Stimulated activated naive CD8-positive, alpha-beta T cell treated with anti-CD3 and anti-CD28 coated beads, Interleukin-15, amount 100 ng/mL, for 72 hours (primary cell): ENCODE measurements around the gene MYL12B.
A peak's percentile ranks its signal among the peaks of the same experiment; 100 is the strongest.

Source experiments
- ATAC-seq: fragments of 150-1000 bp; cut with Tn5 transposase; 2 replicates; pipeline ENCODE4 v1.10.0; 2021; ENCODE audit warnings: mild to moderate bottlenecking, moderate library complexity
- DNase-seq, 2 donors: peaks; one replicate each; pipeline ENCODE4 v3.0.0; 2021 to 2022
- H3K27ac Mint-ChIP-seq, 2 donors: one replicate each; pipeline ENCODE4 v1.8.0; 2022; ENCODE audit warnings: mild to moderate bottlenecking in 2 of 2, mixed read lengths in 2 of 2, moderate library complexity in 2 of 2
- H3K27me3 Mint-ChIP-seq: one replicate; pipeline ENCODE4 v1.8.0; 2022; ENCODE audit warnings: mixed read lengths
- H3K4me1 Mint-ChIP-seq: one replicate; pipeline ENCODE4 v1.8.0; 2022; ENCODE audit warnings: mild to moderate bottlenecking, mixed read lengths
- H3K4me3 Mint-ChIP-seq, 2 donors: one replicate each; pipeline ENCODE4 v1.8.0; 2022; ENCODE audit warnings: mild to moderate bottlenecking in 2 of 2, mixed read lengths in 2 of 2, moderate library complexity in 1 of 2
- H3K9me3 Mint-ChIP-seq, 2 donors: one replicate each; pipeline ENCODE4 v1.8.0; 2022; ENCODE audit warnings: mixed read lengths in 2 of 2

The MYL12B gene

DNA sequence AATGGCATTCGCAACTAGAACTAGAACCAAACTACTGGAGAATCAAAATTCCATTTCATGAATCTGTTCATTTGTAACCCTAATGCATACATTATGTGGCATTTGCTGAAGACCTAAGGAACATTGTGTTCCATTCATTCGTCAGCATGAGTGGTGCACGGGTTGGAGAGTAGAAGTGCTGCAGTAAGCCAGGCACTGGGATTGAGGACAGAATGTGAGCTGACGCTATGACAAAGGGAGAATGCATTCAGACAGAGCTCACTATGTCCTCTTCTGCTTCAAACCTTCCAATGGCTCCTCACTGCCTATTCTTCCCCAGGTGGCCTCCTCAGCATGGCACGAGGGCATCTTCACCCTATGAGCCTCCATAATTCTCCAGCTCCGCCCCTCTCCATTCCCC lies 35.9 kb upstream of the MYL12B start:
- peak overlapping the region in 1 of 2 donors; percentile 49 for H3K27ac Mint-ChIP-seq
- H3K4me3 Mint-ChIP-seq, result no peak overlapping the region
- no peaks in the 10 kb centered on the region for H3K9me3 Mint-ChIP-seq
- peaks cover 5% of the 10 kb centered on the region for H3K4me1 Mint-ChIP-seq
- DNase-seq (no peak), ATAC-seq (no peak)
- no peaks in the 10 kb centered on the region for H3K27me3 Mint-ChIP-seq

DNA sequence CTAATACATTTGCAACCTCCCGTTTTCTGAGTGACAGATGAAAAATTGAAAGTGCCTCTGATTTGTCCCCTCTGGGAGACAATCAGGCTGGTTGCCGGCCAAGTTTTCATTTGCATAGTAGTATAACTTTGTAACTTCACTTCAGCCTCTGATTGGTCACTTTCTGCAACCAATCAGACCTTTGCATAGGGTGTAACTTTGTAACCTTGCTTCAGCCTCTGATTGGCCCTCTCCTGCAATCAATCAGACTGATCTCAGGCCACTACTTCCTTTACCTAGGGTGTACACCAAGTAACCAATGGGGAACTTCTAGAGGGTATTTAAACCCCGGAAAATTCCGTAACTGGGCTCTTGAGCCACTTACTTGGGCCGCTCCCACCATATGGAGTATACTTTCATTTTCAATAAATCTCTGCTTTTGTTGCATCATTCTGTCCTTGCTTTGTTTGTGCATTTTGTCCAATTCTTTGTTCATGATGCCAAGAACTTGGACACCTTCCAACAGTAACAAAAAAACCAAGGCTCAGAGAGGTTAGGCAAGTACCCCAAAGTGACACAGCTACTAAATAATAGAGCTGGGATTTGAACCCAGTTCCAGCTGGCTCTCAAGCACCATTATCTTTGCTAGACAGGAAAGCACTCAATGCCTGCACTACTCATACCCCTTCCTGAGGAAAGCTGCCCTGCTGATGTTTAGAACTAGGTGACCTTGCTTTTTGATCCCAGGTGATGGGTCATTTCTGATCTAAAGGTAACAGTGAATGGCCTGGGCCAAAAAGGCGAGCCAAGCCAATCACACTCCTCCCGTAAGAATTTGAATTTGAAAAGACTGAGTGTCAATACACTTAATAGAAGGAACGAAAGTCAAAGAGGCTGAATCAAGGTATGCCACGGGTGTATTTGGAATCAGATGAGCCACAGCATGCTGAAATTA lies 31.3 kb upstream of the MYL12B start:
- no peaks in the 10 kb centered on the region for H3K27me3 Mint-ChIP-seq
- H3K27ac Mint-ChIP-seq, result no peak overlapping the region
- DNase-seq, result no peak
- no peak overlapping the region for H3K4me3 Mint-ChIP-seq
- H3K4me1 Mint-ChIP-seq, result peaks cover 5% of the 10 kb centered on the region
- ATAC-seq, result peak; percentile 69
- no peaks in the 10 kb centered on the region for H3K9me3 Mint-ChIP-seq

DNA sequence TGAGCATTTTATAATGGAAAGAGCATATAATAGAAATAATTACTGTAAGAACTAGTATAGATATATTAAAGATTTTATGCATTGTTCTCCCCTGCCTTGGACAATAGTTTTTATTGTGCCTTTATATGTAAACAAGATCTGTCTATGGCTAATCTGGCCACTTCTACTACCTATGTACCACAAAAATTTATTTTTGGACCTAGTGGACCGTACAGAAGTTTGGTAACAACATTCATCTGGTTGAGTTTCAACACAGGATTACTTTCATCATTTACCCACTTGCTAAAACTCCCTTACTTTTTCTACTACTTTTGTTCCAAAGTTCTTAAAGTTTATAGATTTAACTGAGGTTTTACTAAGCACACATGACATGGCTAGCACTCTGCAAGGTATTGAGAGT lies 28.9 kb upstream of the MYL12B start:
- Mint-ChIP-seq H3K4me3 (no peak overlapping the region), H3K9me3 (no peaks in the 10 kb centered on the region), H3K27me3 (no peaks in the 10 kb centered on the region), H3K27ac (no peak overlapping the region), H3K4me1 (peaks cover 5% of the 10 kb centered on the region)
- DNase-seq (no peak), ATAC-seq (no peak)

DNA sequence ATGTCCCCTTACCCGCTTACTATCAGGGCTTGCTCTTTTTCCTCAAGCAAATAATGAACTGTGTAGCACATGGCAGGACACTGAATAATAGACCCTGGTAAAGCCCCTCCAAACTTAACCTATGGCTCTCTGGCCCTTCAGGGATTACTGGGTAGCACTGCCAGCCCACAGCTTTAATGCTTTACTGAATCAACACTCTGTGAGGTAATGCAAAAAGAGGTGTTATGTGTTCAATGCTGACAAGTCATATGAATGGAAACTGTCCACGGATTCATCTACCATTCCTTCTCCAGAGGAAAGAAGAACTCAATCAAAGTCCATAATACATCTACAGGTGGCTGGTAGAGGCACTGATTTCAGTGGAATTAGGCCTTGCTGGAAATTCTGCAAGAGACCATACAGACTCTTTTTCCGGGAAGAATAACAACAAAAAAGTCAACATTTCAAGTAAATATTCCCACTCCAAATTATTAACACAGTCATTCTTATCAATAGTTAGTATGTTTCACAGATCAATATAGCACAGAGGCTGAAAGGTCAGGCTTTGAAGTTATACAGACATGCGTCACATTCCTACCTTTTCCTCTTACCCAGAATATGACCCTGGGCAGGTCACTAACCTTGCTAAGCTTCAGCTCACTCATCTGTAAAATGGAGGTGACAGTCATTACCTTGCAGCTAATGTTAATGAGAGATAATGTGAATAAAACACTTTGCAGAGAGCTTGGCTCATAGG lies 28.3 kb upstream of the MYL12B start:
- Mint-ChIP-seq H3K4me3 (no peak overlapping the region), H3K9me3 (no peaks in the 10 kb centered on the region), H3K27ac (no peak overlapping the region), H3K27me3 (no peaks in the 10 kb centered on the region), H3K4me1 (peaks cover 5% of the 10 kb centered on the region)
- DNase-seq (no peak), ATAC-seq (no peak)

DNA sequence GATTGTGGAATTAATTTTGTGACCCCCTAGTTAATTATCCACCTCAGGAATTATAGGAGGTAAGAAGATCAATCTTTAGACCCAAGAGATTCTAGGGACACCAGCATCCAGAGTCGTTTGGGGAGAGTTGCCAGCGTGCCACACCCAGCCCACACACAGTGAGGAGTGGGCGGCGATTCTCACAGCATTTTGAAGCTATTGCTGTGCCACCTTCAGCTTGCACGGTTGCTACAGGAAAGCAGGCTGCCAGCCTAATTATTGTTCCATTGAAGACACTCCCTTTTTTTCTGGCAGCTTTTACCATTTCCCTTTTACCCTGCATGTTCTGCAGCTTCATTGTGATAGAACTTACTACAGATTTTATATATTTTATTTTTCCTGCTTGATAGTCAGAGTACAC lies 27.5 kb upstream of the MYL12B start:
- H3K27me3 Mint-ChIP-seq, result no peaks in the 10 kb centered on the region
- no peaks in the 10 kb centered on the region for H3K9me3 Mint-ChIP-seq
- ATAC-seq (no peak), DNase-seq (no peak)
- H3K27ac Mint-ChIP-seq, result no peak overlapping the region
- H3K4me1 Mint-ChIP-seq, result peaks cover 5% of the 10 kb centered on the region
- H3K4me3 Mint-ChIP-seq, result no peak overlapping the region

DNA sequence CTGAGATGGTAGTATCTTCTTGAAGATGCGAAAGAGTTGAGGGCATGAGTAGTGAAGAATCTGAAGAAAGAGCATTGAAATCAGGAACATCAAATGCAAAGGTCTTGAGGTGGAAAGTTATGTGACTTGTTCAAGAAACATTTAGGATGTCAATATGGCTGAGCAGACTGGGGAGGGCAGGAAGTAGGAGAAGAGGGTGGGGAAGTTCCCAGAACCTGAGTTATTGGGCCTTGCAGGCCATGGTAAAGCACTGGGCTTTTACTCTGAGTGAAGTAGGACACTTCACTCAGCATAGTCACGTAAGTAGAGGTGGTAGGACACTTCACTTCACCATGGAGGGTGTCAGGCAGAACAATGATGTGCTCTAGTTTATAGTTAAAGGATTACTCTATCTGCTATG lies 26.1 kb upstream of the MYL12B start:
- Mint-ChIP-seq H3K4me3 (no peak overlapping the region), H3K4me1 (peaks cover 1% of the 10 kb centered on the region), H3K27ac (no peak overlapping the region), H3K9me3 (peaks cover 6 to 7% of the 10 kb centered on the region in 2 donors), H3K27me3 (no peaks in the 10 kb centered on the region)
- ATAC-seq (no peak), DNase-seq (no peak)

DNA sequence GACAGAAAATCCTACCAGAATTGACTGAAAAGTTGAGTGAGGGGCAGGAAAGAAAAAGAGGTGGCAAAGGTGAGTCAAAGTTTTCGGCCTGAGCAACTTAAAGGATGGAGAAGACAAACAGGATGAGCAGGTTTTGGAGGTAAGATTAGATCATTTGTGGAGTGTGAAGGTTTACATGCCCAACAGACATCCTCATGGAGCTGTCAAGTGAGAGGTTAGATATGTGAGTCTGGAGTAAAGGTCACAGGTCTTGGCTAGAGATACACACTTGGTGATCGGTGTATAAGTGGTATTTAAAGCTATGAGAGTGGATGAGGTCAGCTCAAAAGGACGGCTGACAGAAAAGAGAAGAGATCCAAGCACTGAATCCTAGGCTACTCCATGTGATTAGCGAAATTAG lies 25.5 kb upstream of the MYL12B start:
- no peaks in the 10 kb centered on the region for H3K27me3 Mint-ChIP-seq
- peaks cover 8% of the 10 kb centered on the region in 2 donors for H3K9me3 Mint-ChIP-seq
- no peaks in the 10 kb centered on the region for H3K4me1 Mint-ChIP-seq
- no peak for DNase-seq
- ATAC-seq, result no peak
- no peak overlapping the region for H3K27ac Mint-ChIP-seq
- no peak overlapping the region for H3K4me3 Mint-ChIP-seq

DNA sequence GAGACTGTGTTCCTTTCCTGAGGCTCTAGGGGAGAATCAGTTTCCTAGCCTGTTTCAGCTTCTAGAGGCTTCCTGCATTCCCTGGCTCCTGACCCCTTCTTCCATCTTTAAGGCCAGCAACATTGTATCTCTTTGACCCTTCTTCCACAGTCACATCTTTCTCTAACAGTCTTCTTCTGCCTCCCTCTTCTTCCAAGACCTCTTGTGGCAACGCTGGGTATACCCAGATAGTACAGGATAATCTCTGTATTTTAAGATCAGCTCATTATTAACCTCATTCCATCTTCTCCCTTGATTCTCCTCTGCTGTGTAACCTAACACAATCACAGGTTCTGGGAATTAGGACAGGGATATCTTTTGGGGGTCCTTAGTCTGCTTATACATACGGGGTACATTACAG lies 23.2 kb upstream of the MYL12B start:
- Mint-ChIP-seq H3K4me1 (peaks cover under 1% of the 10 kb centered on the region), H3K9me3 (peaks cover 8 to 16% of the 10 kb centered on the region in 2 donors), H3K27ac (no peak overlapping the region), H3K27me3 (no peaks in the 10 kb centered on the region), H3K4me3 (no peak overlapping the region)
- ATAC-seq (no peak), DNase-seq (no peak)

DNA sequence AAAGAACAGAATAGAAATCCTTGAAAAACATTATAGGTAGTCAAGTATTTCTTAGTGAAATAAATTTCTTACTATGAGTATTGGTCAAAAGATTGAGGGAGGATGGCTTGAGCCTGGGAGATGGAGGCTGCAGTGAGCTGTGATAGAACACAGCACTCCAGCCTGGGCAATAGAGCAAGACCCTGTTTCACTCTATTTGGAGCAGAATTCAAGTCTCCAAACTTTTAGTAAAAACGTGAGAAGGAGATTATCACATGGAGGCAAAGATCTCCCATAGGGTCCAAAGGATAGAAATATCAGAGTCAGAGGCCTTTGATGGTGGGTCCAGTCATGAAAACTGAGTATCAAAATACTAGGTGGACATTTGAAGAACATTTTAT lies 16.8 kb upstream of the MYL12B start:
- no peak for ATAC-seq
- no peaks in the 10 kb centered on the region for H3K27me3 Mint-ChIP-seq
- H3K4me3 Mint-ChIP-seq, result peak overlapping the region; percentile 63 to 87
- no peak overlapping the region for H3K27ac Mint-ChIP-seq
- DNase-seq, result no peak
- H3K9me3 Mint-ChIP-seq, result peaks cover 8 to 16% of the 10 kb centered on the region in 2 donors
- H3K4me1 Mint-ChIP-seq, result peaks cover 22% of the 10 kb centered on the region

DNA sequence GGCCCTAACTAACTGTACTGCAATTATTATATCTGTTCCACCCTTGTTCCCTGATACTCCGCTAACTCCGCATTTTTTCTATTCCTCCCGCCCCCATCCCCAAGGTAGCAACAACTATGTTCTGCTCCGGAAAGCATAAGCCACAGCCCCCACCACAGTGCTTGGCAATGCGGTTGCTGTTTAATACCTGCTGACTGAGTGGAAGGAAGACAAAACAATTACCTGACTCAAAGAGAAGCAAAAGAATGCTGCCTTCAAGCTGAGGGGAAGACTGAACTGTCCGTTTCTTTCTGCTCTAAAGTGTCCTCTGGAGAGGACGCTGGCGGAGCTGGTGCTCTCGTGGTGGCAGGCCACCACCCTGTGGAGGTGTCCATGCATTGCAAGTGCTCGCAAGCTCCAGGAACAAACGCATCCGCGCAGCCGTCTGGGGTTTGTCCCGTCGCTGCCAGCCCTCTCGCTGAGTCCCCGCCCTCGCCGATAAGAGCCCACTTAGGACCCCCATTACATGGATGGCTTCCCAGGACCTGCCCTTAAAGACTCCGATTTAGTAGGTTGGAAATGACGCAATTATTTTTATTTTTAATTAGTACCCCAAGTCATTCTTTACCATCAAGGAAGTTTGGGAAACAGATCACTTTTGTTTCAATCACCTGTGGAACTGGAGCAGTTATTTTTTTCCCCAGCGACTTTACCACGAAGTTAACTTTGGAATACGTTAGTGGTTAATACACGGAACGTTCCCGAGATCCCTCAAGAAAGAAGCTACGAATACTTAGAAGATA lies 15.9 kb upstream of the MYL12B start:
- Mint-ChIP-seq H3K27ac (peak overlapping the region; percentile 98 to 99), H3K27me3 (no peaks in the 10 kb centered on the region), H3K9me3 (peaks cover 0 to 9% of the 10 kb centered on the region in 2 donors), H3K4me1 (peaks cover 29% of the 10 kb centered on the region), H3K4me3 (peak overlapping the region; percentile 85 to 87)
- peak; percentile 70 for ATAC-seq
- peak; percentile 82 to 86 for DNase-seq

DNA sequence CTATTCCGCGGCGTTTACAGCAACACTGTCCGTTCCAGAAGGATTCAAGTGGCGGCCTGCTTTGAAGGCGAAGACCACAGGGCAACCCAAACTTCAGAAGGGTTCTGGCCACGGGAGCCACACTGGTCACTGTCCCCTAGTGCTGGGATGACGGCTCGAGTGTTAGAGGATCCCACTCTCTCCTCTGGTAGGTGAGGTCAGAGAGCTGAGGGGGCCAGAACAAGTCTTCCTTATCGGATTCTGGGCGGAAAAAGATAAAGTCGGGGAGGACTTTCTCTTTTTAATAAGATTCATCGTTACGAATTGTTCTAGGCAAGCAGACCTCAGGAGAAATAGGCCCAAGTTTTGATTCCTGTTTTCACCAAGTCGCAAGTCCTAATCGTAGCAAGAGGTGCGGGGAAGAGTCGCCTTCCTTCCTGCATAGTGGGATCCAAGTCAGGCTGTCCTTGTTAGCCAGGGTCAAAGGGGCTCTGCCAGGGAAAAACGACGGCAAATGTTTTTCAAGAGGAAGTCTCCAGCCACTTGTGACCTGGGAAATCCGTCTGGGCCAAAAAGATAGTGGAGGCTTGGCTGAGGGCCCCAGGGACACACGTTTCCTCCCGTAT lies 15.2 kb upstream of the MYL12B start:
- DNase-seq (peak; percentile 29 to 35), ATAC-seq (no peak)
- Mint-ChIP-seq H3K4me1 (peaks cover 35% of the 10 kb centered on the region), H3K27ac (peak overlapping the region; percentile 98 to 99), H3K9me3 (peaks cover 0 to 6% of the 10 kb centered on the region in 2 donors), H3K4me3 (peak overlapping the region; percentile 85 to 87), H3K27me3 (no peaks in the 10 kb centered on the region)

DNA sequence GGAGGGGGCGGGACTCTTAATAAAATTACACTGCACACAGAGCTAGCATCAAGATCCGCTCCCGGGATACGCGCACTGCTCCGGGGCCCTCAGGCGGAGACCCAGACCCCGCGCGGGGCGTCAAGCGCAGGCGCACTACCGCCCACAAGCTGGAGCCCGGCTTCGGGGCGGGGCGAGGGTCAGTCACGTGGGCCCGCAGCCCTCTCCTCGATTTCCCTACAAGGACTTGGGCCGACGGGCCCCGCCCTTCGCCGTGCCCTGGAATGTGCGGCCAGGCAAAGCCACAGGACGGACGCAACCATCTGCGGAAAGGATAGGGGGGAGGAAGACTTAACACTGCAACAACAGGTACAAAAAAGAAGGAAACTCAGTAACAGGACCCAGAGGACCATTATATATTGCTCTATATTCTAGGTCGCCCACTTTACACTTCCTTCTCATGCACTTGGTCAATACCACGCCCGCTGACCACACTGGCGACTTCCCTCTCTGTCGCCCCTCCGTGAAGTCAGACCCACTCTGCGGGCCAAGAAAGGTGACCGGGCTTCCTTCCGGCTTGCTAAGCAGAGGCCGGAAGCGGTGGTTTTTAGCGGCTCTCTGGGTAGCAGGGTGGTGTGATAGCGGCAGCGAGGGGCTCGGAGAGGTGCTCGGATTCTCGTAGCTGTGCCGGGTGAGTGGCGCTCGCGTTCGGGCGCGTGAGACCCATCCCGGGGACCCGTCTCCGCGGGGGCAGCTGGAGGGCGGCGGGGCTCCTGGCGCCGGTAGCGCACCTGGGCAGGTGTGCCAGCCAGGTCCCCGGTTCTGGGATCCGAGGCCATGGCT lies 14.5 kb upstream of the MYL12B start, which contains the start of gene MYL12A:
TSS of gene MYL12A (plus strand) at position 562 of the 822 bp plus-strand sequence. CDS start 5,447 bp downstream, outside the sequence.
- Mint-ChIP-seq H3K9me3 (no peaks in the 10 kb centered on the region), H3K4me3 (peak within 1 kb of the TSS; percentile 85 to 87), H3K4me1 (peaks cover 39% of the 10 kb centered on the region), H3K27me3 (no peaks in the 10 kb centered on the region), H3K27ac (peak within 1 kb of the TSS; percentile 98 to 99)
- peak; percentile 88 for ATAC-seq
- peak; percentile 96 to 98 for DNase-seq

DNA sequence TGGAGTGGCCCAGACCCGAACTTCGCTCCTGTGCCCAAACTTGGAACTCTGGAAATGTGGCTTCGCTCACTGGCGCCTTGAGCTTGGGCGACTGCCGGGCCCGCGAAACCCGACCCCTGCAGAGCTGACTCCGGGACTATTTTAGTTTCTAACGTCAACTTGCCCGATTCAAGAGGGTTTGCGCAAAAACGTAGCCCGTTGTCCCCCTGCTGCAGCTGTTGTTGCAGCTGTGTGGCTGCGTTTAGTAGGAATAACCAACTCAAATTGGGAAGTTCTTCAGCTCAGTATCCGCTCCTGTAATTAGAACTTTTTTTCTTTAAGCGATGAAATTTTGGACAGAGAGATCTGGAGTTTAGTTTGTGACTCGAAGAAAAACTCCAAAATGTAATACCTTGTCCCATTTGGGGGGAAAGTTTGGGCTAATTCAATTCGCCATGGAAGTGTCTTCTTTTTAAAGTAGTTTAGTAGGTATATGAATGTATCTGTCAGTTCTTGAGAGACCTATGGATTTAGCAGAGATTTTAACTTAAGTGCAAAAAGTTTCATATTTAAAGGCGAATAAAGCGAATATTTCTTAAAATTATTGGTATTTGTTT lies 13.8 kb upstream of the MYL12B start:
- Mint-ChIP-seq H3K9me3 (no peaks in the 10 kb centered on the region), H3K4me1 (peaks cover 46% of the 10 kb centered on the region), H3K4me3 (peak overlapping the region; percentile 85 to 87), H3K27ac (peak overlapping the region; percentile 66 to 99), H3K27me3 (no peaks in the 10 kb centered on the region)
- no peak for DNase-seq
- ATAC-seq, result no peak
